Measurements from ENCODE around the gene ZDHHC13.

- no peak for TF ChIP-seq POLR2A (IDR thresholded peaks at IDR 0.05)
- no peak for TF ChIP-seq CTCF (IDR thresholded peaks at IDR 0.05)
These were observed 66.7 kb downstream of the ZDHHC13 start for GRCh38 chr11:19183646-19184045.

All from esophagus squamous epithelium (tissue), 4 donors.